ENCODE results near the gene NUDT17. TPM values are rescaled to one million over a fixed set of nuclear protein-coding genes. Genes with fewer than 3 reads are reported as not detected.

Gene NUDT17
- total RNA-seq, 6 experiments from 2014 or later = 0.51 to 2.2 (median 1.0) TPM

DNA sequence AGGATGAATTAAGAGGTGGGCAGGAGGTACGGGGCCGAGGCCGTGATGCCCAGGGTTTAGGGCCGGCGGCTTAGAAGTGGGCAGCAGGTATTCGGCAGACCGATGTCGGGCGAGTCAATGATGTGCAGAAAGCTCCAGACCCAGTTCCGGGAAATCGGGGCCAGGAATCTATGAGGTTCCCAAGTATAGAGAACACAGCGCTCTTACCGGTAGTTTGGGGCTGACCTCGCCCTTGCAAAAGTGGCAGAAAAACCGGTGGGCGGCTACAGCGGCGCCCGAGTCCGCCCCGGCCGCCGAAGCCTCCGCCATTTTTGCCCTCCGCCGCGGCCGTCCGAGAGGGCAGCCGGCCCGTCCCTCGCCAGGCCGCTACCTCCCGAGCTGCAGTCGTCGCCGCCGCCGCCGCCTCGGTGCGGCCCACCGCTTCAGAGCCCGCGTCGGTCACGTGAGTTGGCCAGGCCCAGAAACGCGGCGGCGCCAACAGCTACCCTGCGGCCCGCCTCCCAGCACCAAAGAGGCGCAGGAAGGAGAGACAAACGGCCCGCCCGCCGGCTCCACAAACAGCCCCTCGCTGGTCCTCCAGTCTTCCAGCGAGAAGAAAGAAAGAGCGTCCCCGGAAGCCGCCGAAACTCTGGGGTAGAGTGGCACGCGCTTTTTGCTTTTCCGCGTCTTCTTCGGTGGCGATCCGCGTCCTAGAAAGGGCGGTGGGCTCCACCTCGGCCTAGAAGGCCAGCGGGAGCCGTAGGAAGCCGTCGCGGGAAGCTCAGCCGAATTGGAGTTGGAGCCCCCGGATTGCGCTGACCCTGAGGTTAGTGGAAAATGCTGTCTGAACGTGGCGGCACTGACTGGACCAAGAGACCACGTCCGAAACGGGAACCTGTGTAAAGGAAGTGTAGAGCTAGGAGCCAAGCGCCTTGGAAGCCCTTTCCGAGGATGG lies 21.6 kb upstream of the NUDT17 start, which contains the start of the genes POLR3C and RNF115:
Gene POLR3C (plus strand): TSS at position 636 of the 934 bp plus-strand sequence. CDS start 1,577 bp downstream, outside the sequence.
Gene RNF115 (minus strand): TSS at position 531 of the 934 bp plus-strand sequence. CDS start 222 bp downstream, at position 309.
- peak; percentile 83 to 95 (median 95) for ATAC-seq
- under 1% methylated on average over 26 of the region's 89 CpGs for WGBS (ENCODE audit: insufficient coverage, low coverage, low lambda C conversion rate, missing lambda C conversion rate)

DNA sequence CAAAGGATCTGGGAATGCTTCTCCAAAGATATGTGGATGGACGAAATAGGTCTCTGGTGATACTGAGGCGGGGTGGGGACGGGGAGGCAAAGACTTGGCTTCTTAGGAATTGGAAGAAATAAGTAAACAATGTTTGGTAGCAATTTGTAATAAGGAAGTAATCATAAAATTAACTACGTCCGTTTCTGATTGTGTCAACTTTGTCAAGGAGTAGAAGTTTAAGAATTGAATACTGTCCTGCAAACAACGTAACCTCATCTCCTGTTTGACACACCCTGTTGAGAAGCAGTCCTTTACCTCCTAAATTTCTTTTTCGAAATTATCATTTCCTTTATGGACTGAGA lies 21.0 kb upstream of the NUDT17 start:
- peak overlapping the region; percentile 93 to 95 (median 93) for H3K27ac ChIP-seq
- peaks cover 0 to 39% (median 17%) of the 10 kb centered on the region in 4 donors for H3K36me3 ChIP-seq
- H3K4me1 ChIP-seq = peaks cover 0 to 11% (median 5%) of the 10 kb centered on the region in 4 donors
- peak overlapping the region; percentile 57 to 96 (median 75) for H3K4me3 ChIP-seq
- no peaks in the 10 kb centered on the region for H3K27me3 ChIP-seq
- no peak for DNase-seq
- 0% methylated on average over 7 of the region's 7 CpGs for WGBS (ENCODE audit: insufficient coverage, low coverage, low lambda C conversion rate, missing lambda C conversion rate)
- TF ChIP-seq, protein P1, sequence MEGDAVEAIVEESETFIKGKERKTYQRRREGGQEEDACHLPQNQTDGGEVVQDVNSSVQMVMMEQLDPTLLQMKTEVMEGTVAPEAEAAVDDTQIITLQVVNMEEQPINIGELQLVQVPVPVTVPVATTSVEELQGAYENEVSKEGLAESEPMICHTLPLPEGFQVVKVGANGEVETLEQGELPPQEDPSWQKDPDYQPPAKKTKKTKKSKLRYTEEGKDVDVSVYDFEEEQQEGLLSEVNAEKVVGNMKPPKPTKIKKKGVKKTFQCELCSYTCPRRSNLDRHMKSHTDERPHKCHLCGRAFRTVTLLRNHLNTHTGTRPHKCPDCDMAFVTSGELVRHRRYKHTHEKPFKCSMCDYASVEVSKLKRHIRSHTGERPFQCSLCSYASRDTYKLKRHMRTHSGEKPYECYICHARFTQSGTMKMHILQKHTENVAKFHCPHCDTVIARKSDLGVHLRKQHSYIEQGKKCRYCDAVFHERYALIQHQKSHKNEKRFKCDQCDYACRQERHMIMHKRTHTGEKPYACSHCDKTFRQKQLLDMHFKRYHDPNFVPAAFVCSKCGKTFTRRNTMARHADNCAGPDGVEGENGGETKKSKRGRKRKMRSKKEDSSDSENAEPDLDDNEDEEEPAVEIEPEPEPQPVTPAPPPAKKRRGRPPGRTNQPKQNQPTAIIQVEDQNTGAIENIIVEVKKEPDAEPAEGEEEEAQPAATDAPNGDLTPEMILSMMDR (IDR thresholded peaks at IDR 0.05) = no peak
- TF ChIP-seq POLR2A (IDR thresholded peaks at IDR 0.05) = no peak
- no peak for ATAC-seq
- intact Hi-C loops (cut with DNase I) = no loop called here
- H3K9me3 ChIP-seq = no peaks in the 10 kb centered on the region

More for the DNA sequence above, 21.6 kb upstream of the NUDT17 start, which contains the start of the genes POLR3C and RNF115:
- H3K4me1 ChIP-seq = peaks cover 0 to 11% (median 5%) of the 10 kb centered on the region in 4 donors
- H3K27ac ChIP-seq = peak within 1 kb of the TSS; percentile 93 to 95 (median 93)
- intact Hi-C loops (cut with DNase I) = no loop called here
- peak within 1 kb of the TSS; percentile 57 to 96 (median 75) for H3K4me3 ChIP-seq
- DNase-seq = peak; percentile 91 to 96 (median 95)
- H3K36me3 ChIP-seq = peaks cover 0 to 33% (median 13%) of the 10 kb centered on the region in 4 donors
- H3K27me3 ChIP-seq = no peaks in the 10 kb centered on the region
- TF ChIP-seq POLR2A (IDR thresholded peaks at IDR 0.05) = peak; percentile 98
- TF ChIP-seq, protein P1 (IDR thresholded peaks at IDR 0.05) = no peak
- H3K9me3 ChIP-seq = no peaks in the 10 kb centered on the region

DNA sequence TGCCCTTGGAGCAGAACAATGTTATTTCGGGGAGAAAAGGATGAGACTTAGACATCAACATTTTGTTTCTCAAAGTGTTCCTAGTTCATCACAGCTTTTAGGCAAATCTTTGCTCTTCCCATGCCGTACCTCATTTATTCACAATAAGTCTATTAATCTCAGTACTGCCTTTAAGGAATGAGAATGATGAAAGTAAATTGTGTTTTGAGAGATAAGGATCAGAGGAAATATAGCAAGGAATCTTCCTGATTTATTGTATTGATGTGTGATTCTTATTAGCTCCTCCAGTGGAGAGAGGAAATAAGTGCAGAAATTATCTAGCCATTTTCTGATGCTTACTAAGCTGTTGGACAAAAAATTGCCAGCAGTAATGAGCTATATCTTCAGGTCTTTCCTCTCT lies 19.4 kb upstream of the NUDT17 start:
- 80% methylated on average over 2 of the region's 2 CpGs for WGBS (ENCODE audit: insufficient coverage, low coverage, low lambda C conversion rate, missing lambda C conversion rate)
- peaks cover 0 to 55% (median 20%) of the 10 kb centered on the region in 4 donors for H3K36me3 ChIP-seq

DNA sequence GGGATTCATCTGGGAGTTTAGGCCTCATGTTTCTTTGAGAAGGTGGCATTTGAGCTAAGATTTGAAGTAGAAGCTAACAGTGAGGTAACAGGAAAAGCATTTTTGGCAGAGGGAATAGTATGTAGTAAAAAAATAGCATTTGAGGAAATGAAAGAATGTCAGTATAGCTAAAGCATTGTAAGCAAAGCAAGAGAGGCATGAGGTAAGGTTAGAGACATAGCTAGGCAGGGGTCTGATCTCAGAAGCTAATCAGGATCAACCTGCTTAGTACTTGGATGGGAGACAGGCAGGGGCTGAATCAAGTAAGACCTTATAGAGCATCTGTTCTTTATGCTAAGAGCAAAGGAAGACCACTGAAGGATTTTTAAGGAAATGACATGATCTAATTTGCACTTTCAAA lies 17.5 kb upstream of the NUDT17 start:
- no peak for ATAC-seq
- no peak for DNase-seq
- TF ChIP-seq, protein P1 (IDR thresholded peaks at IDR 0.05) = no peak
- TF ChIP-seq POLR2A (IDR thresholded peaks at IDR 0.05) = no peak
- Histone ChIP-seq H3K36me3 (peaks cover 0 to 72% (median 20%) of the 10 kb centered on the region in 4 donors), H3K4me3 (no peak overlapping the region), H3K27me3 (no peaks in the 10 kb centered on the region), H3K4me1 (peaks cover 0 to 11% (median 5%) of the 10 kb centered on the region in 4 donors), H3K9me3 (no peaks in the 10 kb centered on the region), H3K27ac (no peak overlapping the region)
- intact Hi-C loops (cut with DNase I) = no loop called here

More for the DNA sequence above, 19.4 kb upstream of the NUDT17 start:
- Histone ChIP-seq H3K27me3 (no peaks in the 10 kb centered on the region), H3K4me3 (no peak overlapping the region), H3K27ac (no peak overlapping the region), H3K9me3 (no peaks in the 10 kb centered on the region), H3K4me1 (peaks cover 0 to 11% (median 5%) of the 10 kb centered on the region in 4 donors)
- ATAC-seq (no peak), DNase-seq (no peak)
- TF ChIP-seq POLR2A (IDR thresholded peaks at IDR 0.05) = no peak
- TF ChIP-seq, protein P1 (IDR thresholded peaks at IDR 0.05) = no peak
- intact Hi-C loops (cut with DNase I) = no loop called here
